Measurements from ENCODE around the gene RCOR1.
"Not testable (repeated sequence)": the region's sequence is repeated elsewhere in the genome, so short reads cannot be mapped to it uniquely, and the experiment has no call there.

Gene RCOR1

GRCh38 chr14:102626530-102626929, 34.1 kb downstream of the RCOR1 start:
- ChIA-PET POLR2A (ENCODE audit: low non-redundant PET) (no interaction called here), CTCF (no interaction called here)
- no peak for DNase-seq (ENCODE audit: low spot score)
- TF ChIP-seq, protein P1, sequence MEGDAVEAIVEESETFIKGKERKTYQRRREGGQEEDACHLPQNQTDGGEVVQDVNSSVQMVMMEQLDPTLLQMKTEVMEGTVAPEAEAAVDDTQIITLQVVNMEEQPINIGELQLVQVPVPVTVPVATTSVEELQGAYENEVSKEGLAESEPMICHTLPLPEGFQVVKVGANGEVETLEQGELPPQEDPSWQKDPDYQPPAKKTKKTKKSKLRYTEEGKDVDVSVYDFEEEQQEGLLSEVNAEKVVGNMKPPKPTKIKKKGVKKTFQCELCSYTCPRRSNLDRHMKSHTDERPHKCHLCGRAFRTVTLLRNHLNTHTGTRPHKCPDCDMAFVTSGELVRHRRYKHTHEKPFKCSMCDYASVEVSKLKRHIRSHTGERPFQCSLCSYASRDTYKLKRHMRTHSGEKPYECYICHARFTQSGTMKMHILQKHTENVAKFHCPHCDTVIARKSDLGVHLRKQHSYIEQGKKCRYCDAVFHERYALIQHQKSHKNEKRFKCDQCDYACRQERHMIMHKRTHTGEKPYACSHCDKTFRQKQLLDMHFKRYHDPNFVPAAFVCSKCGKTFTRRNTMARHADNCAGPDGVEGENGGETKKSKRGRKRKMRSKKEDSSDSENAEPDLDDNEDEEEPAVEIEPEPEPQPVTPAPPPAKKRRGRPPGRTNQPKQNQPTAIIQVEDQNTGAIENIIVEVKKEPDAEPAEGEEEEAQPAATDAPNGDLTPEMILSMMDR (conservative IDR thresholded peaks at IDR 0.05; ENCODE audit: low read depth) = no peak
- no peak overlapping the region for H3K27ac ChIP-seq

DNA sequence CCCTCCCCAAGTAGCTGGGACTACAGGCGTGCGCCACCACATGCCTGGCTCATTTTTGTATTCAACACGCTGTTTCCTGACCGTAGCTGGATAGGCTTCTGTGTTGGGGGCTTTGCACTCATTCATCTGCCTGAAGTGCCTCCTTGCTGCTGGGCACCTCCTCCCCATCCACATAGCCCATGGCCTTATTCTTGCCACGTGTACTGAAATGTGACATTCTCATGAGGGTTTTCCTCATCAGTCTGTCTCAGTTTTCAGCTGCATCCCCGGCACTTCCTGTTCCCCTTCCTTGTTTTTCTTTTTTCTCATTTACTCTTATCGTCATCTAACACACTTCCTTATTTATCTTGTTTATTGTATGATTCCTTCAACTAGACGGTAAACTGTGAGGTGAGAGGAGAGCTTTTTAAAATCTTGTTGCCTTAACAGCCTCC, 36.6 kb downstream of the RCOR1 start:
- CTCF ChIA-PET = no interaction called here
- TF ChIP-seq, protein P1 (conservative IDR thresholded peaks at IDR 0.05; ENCODE audit: low read depth) = no peak
- no peak overlapping the region for H3K27ac ChIP-seq
- POLR2A ChIA-PET (ENCODE audit: low non-redundant PET) = no interaction called here
- no peak for DNase-seq (ENCODE audit: low spot score)

DNA sequence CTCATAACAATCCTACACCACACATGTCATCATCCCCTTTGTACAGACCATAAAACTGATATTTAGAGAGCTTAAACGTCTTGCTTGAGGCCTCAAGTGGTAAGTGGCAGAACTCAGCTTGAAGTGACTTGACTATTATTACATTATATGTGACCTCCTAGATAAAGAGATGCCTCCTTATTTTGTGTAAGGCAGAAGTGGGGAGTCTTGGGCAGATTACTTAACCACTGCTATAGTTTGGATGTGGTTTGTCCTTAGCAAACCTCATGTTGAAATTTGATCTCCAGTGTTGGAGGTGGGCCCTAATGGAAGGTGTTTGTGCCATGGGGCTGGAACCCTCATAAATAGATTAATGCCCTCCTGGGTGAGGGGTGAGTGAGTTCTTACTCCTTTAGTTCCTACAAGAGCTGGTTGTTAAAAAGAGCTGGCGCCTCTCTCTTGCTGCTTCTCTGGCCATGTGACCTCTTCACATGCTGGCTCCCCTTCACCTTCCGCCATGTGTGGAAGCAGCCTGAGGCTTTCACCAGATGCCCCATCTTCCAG, 37.4 kb downstream of the RCOR1 start:
- H3K27ac ChIP-seq = no peak overlapping the region
- CTCF ChIA-PET = no interaction called here
- TF ChIP-seq, protein P1 (conservative IDR thresholded peaks at IDR 0.05; ENCODE audit: low read depth) = no peak
- POLR2A ChIA-PET (ENCODE audit: low non-redundant PET) = no interaction called here
- no peak for DNase-seq (ENCODE audit: low spot score)

- no peak overlapping the region for H3K27ac ChIP-seq
- DNase-seq (ENCODE audit: low spot score) = no peak
- CTCF ChIA-PET = no interaction called here
- TF ChIP-seq, protein P1 (conservative IDR thresholded peaks at IDR 0.05; ENCODE audit: low read depth) = no peak
- POLR2A ChIA-PET (ENCODE audit: low non-redundant PET) = no interaction called here
These were observed 38.0 kb downstream of the RCOR1 start for GRCh38 chr14:102630405-102630804.

DNA sequence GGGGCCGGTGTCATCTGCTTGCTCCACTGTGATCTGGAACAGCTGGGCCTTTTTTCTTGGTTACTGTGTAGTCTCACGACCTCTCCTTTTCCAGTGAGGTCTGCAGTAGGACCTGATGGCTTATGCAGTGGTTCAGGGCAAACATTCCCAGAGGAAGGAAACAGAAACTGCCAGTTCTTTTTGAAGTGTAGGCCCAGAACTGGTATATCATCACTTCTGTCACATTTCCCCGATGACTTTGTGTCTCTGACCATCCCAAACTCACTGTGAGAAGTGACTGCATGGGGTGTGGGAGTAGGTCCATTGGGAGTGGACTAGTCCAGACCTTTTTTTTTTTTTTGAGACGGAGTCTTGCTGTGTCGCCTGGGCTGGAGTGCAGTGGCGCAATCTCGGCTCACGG, 38.4 kb downstream of the RCOR1 start:
- TF ChIP-seq, protein P1 (conservative IDR thresholded peaks at IDR 0.05; ENCODE audit: low read depth) = no peak
- no peak overlapping the region for H3K27ac ChIP-seq
- ChIA-PET CTCF (no interaction called here), POLR2A (ENCODE audit: low non-redundant PET) (no interaction called here)
- no peak for DNase-seq (ENCODE audit: low spot score)

GRCh38 chr14:102633906-102634595, 41.6 kb downstream of the RCOR1 start:
- TF ChIP-seq, protein P1 (conservative IDR thresholded peaks at IDR 0.05; ENCODE audit: low read depth) = no peak
- H3K27ac ChIP-seq = no peak overlapping the region
- DNase-seq (ENCODE audit: low spot score) = no peak
- CTCF ChIA-PET = interaction anchor here (1.0 kb wide), 1 partner anchor 28 kb away, joined by 4 read pairs; no protein-coding TSS in a partner anchor
- POLR2A ChIA-PET (ENCODE audit: low non-redundant PET) = no interaction called here

GRCh38 chr14:102639611-102640010, 47.2 kb downstream of the RCOR1 start:
- CTCF ChIA-PET = interaction anchor here (0.6 kb wide), 1 partner anchor 20 kb away, joined by 3 read pairs; no protein-coding TSS in a partner anchor
- H3K27ac ChIP-seq; POLR2A ChIA-PET (ENCODE audit: low non-redundant PET); DNase-seq (ENCODE audit: low spot score): not testable (repeated sequence)
